Measurements from ENCODE around the gene CPOX.

The CPOX gene

DNA sequence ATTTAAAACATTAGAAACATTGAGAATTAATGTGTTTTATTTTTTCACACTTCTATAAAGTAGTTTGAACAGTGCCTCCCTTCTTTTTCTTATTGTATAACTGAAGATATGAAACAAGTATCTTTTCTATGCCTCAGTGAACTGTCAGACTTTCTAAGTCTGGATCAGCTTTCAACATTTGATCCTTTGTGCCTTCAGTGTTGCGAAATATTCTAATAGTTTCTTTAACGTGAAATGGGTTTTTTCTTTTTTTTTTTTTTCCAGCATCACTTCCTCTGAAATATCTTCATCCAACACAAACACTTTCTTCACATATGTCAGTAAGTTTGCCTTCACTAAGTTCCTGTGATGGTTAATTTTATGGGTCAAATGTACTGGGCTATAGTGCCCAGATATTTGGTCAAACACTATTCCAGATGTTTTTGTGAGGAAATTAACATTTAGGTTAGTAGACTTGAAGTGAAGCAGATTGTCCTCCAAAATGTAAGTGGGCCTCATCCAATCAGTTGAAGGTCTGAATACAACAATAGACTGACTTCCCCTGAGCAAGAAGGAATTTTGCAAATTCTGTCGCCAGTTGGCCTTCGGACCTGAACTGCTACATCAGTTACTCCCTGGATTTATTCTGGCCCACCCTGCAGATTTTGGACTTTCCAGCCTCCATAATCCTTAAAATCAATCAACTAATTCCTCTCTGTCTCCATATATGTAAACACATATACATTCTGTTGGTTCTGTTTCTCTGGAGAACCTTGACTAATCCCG lies 6.4 kb upstream of the CPOX start:
- TF ChIP-seq GATA3 (IDR thresholded peaks at IDR 0.05; ENCODE audit: low read depth, low read length) = no peak

DNA sequence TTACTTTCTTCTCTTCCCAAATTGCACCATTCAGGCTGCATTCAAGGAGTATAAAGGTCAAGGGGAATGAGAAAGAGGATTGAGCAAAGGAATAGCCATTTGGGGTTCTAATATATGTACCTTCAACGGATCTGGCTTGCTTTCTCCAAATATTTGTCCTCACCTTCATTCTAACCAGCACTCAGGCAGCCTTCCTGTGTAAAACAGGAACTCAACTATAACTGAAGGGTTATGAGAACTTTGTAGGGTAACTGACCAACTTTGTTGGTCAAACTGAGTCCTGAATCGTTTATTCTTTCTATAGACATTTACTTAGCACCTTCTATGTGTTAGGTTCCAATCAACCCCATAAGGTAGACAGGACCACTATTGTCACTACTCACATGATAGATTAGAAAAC lies 5.1 kb upstream of the CPOX start:
- TF ChIP-seq GATA2 (IDR thresholded peaks at IDR 0.05; ENCODE audit: low read depth, low read length) = no peak
- TF ChIP-seq GATA3 (IDR thresholded peaks at IDR 0.05; ENCODE audit: low read depth, low read length) = no peak

DNA sequence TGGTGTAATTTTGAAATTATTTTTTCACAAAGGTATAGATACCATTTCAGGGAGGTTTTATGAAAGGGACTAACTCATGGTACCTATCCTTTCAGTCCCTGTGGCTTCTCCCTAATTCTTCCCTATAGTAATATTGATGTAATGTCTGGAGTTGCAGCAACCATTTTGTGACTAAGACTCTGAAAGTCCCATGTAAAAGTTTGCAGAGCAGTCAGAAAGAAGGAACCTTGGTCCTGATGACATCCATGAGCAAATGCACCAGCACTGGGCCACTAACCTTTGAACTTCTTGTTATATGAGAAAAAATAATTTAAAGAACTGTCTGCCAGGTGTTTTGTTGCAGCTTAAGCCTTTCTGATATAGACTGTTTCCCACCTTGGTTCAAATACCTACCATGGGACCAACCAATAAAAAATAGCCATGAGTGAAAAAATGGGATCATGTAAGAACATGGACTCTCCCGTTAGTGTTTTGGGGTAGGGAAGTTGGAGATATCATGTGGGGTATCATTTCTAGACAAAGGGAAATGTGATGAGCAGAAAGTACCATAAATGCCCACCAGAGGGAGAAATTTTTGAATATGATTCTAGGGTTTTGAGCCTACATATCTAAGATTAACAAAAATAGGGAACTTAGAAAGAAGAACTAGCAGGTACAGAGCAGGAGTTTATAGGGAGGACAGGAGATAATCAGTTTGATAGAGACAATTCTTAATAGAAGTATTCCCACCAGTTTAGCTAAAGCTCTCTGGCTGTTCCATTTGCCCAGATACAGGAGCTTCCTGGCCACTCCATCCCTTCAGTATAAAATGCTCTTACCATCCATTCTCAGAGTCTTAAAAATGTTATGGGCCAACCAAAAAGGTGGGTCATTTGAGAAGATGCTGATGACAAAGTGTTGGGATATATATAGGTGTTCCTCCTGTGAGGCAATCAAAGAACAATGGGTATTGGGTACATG lies 3.4 kb upstream of the CPOX start:
- TF ChIP-seq GATA2 (IDR thresholded peaks at IDR 0.05; ENCODE audit: low read depth, low read length) = no peak
- TF ChIP-seq GATA3 (IDR thresholded peaks at IDR 0.05; ENCODE audit: low read depth, low read length) = no peak

DNA sequence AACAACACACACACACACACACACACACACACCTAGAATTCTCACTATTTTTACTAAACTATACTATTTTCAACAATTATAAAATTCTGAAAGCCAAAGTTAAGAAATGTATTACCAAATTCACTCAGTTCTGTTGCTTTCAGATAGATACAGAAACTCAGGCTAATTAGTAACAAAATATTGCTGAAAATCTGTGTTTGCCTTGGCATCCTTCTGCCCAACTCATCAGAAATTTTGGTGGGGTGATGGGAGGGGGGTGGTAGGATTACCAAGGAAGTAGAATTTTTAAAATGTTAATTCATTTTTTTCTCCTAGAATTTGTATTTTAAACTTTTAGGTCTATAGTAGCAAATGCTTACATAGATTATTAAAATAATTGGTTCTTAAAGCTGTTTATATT lies 2.7 kb upstream of the CPOX start:
- TF ChIP-seq GATA3 (IDR thresholded peaks at IDR 0.05; ENCODE audit: low read depth, low read length) = no peak
- TF ChIP-seq GATA2 (IDR thresholded peaks at IDR 0.05; ENCODE audit: low read depth, low read length) = no peak

DNA sequence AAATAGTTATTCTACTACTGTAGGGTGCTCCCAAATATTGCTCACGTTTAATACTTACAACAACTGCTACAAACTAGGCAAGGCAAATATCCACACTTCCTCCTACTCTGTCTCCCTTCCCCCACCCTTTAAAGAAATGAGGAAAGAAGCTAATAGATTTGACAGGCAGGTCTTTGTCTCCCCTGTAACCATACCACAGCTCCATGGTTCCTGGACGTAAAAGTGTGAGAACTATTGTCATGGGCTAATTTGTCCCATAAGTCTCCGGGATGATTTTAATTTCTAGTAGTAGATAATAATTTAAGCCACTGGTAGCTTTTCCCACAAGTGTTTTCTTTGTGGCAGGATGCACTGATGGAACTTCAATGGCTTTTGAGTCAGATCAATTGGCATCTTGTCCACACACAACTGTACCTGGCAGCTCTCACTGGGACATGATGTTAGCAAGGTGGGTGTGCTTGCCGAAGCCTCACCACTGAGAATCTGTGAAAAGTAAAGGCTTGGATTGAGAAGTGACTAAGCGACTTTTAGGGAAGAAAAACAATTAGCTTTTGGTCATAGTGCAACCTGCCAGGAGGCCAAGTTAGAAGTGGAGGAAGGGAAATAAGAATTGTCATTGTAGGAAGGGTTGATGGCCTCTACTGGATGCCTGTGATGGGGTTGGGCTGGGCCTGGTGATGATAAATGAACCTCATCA lies 1.4 kb upstream of the CPOX start:
- TF ChIP-seq GATA3 (IDR thresholded peaks at IDR 0.05; ENCODE audit: low read depth, low read length) (no peak), GATA2 (IDR thresholded peaks at IDR 0.05; ENCODE audit: low read depth, low read length) (no peak)

DNA sequence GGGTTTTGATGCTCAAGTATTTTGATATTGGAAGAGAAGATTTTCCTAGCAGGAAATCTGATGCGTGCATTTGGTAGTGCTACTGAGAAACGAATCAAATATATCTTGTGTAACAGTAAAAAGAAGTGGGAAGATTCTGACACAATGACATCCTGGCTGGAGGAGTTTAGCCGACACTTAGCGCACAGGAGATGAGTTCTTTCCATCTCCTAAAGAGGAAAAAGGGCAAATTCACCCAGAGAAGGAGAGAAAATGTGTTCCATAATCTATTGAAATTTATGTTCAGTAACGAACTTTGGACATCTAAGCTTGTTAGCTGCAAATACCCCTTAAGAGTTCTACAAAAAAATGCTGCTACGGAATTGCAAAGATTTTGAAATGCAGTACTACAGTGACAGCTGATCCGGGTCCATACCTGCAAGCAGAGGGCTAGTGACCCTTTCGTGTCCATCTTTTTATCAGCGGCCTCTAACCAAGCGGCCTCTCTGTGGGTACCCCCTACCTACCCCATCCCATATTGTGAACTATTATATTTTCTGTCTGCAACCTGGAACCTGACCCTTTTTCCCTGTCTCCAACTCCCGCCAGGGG lies 971 bp downstream of the CPOX start:
- TF ChIP-seq GATA3 (IDR thresholded peaks at IDR 0.05; ENCODE audit: low read depth, low read length) (no peak), GATA2 (IDR thresholded peaks at IDR 0.05; ENCODE audit: low read depth, low read length) (no peak)

DNA sequence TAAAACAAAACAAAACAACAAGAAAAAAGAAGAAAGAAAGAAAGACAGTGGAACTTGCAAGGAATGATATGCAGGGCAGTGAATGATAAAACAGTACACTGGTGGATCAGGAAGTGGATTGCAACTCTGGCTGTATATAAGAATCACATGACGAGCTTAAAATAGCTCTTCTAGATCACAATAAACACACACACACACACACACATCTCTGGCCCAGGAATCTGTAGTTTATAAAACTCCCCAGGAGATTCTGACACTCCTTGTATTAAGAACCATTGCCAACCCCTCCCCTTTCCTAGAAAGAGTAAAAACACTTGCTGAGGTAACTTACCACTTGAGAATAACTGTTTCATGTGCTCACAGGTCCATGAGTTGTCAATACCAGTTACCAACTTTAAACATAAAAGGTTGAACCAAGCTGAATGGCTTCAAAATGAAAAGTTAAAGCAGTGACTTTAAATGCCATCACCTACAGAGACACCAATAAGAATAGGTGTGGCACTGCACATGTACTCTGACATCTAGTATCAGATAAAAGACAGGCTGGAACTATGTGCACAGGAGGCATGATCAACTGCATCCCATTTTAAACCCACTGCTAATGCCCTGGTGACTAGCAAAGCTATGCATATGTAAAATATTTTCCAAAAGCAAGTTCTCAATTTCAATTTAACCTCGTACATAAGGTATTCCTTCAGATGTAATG lies 3.9 kb downstream of the CPOX start:
- no peak for TF ChIP-seq GATA2 (IDR thresholded peaks at IDR 0.05; ENCODE audit: low read depth, low read length)
- no peak for TF ChIP-seq GATA3 (IDR thresholded peaks at IDR 0.05; ENCODE audit: low read depth, low read length)

DNA sequence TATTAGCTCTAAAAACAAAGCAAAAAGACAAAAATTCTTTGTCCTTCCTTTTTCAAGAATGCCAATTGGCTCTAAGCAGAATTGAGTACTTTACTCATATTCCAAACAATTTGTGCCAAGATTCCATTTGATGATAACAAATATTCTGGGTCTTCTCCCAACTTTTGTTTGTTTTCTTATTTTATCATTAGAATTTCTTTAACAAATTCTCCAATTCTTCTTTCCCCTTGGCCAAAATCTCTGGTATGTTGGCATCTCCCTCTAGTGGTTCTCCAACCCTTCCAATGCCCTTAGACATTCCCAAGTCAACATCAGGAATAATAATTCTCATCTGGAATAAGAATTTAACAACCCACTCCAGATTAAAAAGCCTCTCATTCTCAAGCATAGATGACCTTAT lies 5.3 kb downstream of the CPOX start:
- TF ChIP-seq GATA2 (IDR thresholded peaks at IDR 0.05; ENCODE audit: low read depth, low read length) (no peak), GATA3 (IDR thresholded peaks at IDR 0.05; ENCODE audit: low read depth, low read length) (no peak)

DNA sequence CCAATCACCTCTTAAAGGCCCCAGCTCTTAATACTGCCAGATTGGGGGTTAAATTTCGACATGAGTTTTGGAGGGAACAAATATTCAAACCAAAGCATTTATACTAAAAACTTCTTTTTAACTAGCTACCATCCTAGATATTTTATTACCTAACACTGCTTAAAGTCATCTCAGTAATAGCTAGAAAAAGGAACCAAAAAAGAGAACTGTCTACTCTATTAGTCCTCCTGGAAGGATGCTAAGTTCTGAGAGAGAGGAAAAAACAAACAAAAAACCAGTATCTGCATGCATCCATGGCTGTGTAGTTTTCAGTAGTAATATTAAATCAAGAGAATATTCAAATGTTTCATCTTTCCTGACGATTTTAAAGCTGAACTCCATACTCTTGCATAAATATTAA lies 5.8 kb downstream of the CPOX start:
- TF ChIP-seq GATA3 (IDR thresholded peaks at IDR 0.05; ENCODE audit: low read depth, low read length) (no peak), GATA2 (IDR thresholded peaks at IDR 0.05; ENCODE audit: low read depth, low read length) (no peak)

DNA sequence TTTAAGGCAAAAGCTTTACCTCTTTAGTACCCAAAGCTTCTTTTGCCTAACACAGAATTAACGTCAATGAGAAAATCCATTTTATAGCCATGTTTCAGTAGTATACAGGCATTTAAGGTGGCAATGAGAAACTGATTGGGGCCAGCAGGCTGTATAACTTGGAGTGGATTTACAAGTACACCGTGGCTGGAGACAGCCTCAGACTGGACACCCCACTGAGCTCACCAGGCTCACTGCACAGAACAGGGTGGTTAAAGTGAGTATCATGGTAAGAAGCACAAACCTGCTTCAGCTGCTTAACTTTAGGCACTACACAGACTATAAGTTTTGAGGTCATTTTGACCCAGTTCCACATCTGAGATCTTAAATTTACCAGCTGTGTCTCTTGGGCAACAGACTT lies 8.9 kb downstream of the CPOX start:
- TF ChIP-seq GATA3 (IDR thresholded peaks at IDR 0.05; ENCODE audit: low read depth, low read length) (no peak), GATA2 (IDR thresholded peaks at IDR 0.05; ENCODE audit: low read depth, low read length) (no peak)

DNA sequence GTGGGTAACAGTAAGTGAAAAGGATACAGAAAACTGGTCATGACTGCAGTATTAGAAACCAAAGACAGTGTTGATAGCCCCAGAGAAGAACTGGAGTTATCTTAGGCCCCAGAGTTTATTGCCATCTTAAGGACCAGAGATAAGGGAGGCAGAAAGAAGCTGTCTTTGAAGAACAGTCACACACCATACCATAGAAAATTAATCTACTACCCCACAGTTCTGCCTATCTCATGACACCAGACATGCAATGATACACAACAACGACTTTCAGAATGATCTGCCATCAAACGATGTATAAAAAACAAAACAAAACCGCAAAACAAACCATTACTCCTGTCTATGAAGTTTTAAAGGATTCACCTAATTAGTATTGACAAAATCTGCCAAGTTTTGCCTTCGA lies 9.6 kb downstream of the CPOX start:
- no peak for TF ChIP-seq GATA3 (IDR thresholded peaks at IDR 0.05; ENCODE audit: low read depth, low read length)
- TF ChIP-seq GATA2 (IDR thresholded peaks at IDR 0.05; ENCODE audit: low read depth, low read length) = no peak

DNA sequence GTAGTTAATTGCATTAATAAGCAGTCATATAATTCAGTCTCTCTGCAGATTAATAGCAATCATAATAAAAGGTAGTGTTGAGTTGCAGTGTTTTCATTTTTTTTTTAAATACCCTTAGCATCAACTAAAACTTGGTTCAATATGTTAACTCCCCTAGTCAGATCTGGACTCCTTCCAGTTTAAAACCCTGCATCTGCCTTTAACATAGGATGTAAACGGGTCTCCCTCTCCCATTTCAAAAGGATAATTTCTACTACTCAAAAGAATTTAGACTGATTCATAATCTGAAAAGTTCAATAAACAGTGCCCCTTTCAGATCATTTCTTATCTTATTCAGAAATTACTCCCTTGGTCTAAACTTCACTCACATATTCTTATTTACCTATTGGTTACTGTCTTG lies 11.4 kb downstream of the CPOX start:
- TF ChIP-seq GATA2 (IDR thresholded peaks at IDR 0.05; ENCODE audit: low read depth, low read length) (no peak), GATA3 (IDR thresholded peaks at IDR 0.05; ENCODE audit: low read depth, low read length) (no peak)

DNA sequence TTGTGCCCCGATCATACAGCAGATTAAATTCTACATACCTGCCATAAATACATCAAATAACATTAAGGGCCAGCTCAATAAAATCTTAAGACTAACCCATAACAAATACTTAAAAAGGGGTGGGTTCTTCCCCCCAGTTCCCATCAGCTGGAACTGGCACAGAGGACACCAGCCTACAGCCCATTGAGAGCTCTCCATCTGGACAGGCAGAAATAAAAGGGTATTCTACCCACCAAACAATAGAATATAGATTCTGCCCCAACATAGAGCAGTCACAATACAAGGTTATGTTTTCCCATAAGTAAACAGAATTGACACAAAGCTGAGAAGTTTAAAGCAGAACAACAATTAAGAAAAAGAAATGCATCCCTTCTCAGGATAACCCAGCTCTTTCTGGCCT lies 11.9 kb downstream of the CPOX start:
- TF ChIP-seq GATA3 (IDR thresholded peaks at IDR 0.05; ENCODE audit: low read depth, low read length) = no peak
- TF ChIP-seq GATA2 (IDR thresholded peaks at IDR 0.05; ENCODE audit: low read depth, low read length) = no peak

Measured in SH-SY5Y (cell line).